ENCODE results near the gene LCN12. TPM values are rescaled to one million over a fixed set of nuclear protein-coding genes. Genes with fewer than 3 reads are reported as not detected.

LCN12 gene
- total RNA-seq, 2 donors from 2014 or later = 0.27 TPM; not detected in 1

DNA sequence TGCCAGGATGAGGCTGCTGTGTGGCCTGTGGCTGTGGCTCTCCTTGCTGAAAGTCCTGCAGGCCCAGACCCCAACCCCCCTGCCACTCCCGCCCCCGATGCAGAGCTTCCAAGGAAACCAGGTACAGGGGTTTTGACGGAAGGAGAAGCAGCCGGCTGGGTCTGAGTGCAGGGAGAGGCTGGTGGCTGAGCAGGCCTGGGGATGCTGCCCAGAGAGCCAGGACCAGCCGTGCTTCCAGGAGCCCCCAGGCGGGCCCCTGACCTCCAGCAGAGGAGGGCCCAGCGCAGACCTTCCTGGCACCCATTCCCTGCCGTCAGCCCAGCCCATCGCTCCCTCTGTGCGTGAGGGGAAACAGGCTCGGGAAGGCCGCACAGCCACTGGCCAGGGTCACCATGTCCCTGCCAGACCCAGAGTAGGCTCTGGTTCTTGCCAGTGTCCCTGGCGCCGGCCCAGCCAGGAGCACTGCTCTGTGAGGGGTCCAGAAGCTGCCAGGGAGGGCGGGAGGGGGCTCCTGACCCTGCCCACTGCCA lies 313 bp downstream of the LCN12 start:
- Histone ChIP-seq H3K4me3 (no peak overlapping the region), H3K27ac (no peak overlapping the region), H3K4me1 (ENCODE audit: control insufficient read depth in 1 of 2, low read depth in 2 of 2) (peaks cover 11 to 20% of the 10 kb centered on the region in 2 donors), H3K9me3 (no peaks in the 10 kb centered on the region), H3K27me3 (replicated peaks; ENCODE audit: insufficient read depth) (no peaks in the 10 kb centered on the region), H3K36me3 (no peaks in the 10 kb centered on the region)
- TF ChIP-seq, protein P1, sequence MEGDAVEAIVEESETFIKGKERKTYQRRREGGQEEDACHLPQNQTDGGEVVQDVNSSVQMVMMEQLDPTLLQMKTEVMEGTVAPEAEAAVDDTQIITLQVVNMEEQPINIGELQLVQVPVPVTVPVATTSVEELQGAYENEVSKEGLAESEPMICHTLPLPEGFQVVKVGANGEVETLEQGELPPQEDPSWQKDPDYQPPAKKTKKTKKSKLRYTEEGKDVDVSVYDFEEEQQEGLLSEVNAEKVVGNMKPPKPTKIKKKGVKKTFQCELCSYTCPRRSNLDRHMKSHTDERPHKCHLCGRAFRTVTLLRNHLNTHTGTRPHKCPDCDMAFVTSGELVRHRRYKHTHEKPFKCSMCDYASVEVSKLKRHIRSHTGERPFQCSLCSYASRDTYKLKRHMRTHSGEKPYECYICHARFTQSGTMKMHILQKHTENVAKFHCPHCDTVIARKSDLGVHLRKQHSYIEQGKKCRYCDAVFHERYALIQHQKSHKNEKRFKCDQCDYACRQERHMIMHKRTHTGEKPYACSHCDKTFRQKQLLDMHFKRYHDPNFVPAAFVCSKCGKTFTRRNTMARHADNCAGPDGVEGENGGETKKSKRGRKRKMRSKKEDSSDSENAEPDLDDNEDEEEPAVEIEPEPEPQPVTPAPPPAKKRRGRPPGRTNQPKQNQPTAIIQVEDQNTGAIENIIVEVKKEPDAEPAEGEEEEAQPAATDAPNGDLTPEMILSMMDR (IDR thresholded peaks at IDR 0.05) = no peak
- ATAC-seq (ENCODE audit: insufficient number of reproducible peaks, low FRiP score, low read depth) = no peak
- DNase-seq (ENCODE audit: low spot score) = no peak

DNA sequence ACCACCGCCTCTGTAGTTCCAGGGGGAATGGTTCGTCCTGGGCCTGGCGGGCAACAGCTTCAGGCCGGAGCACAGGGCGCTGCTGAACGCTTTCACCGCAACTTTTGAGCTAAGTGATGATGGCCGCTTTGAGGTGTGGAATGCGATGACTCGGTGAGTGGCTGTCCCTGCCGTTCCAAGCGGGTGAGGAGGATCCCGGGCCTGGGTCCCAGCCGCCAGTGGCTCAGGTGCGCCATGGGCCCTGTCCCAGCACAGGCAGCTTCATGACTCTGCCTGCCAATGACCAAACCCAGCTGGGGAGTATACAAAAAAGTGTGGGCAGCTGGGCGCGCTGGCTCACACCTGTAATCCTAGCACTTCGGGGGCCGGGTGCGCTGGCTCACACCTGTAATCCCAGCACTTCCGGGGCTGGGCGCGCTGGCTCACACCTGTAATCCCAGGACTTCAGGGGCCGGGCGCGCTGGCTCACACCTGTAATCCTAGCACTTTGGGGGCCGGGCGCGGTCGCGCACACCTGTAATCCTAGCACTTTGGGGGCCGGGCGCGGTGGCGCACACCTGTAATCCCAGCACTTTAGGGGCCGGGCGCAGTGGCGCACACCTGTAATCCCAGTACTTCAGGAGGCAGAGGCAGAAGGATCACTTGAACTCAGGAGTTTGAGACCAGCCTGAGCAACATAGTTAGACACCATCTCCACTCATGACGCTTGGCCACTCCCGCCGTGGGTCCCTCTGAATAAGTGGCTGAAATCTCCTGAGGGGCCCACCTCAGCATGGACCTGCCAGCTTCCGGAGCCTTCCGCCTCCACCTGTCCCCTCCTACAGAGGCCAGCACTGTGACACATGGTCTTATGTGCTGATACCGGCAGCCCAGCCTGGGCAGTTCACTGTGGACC lies 1.1 kb downstream of the LCN12 start:
- ATAC-seq (ENCODE audit: insufficient number of reproducible peaks, low FRiP score, low read depth) (no peak), DNase-seq (ENCODE audit: low spot score) (no peak)
- H3K27me3 ChIP-seq (replicated peaks; ENCODE audit: insufficient read depth) = no peaks in the 10 kb centered on the region
- H3K4me3 ChIP-seq = no peak overlapping the region
- TF ChIP-seq, protein P1 (IDR thresholded peaks at IDR 0.05) = no peak
- no peaks in the 10 kb centered on the region for H3K36me3 ChIP-seq
- no peaks in the 10 kb centered on the region for H3K9me3 ChIP-seq
- H3K27ac ChIP-seq = no peak overlapping the region
- peaks cover 11 to 16% of the 10 kb centered on the region in 2 donors for H3K4me1 ChIP-seq (ENCODE audit: control insufficient read depth in 1 of 2, low read depth in 2 of 2)

DNA sequence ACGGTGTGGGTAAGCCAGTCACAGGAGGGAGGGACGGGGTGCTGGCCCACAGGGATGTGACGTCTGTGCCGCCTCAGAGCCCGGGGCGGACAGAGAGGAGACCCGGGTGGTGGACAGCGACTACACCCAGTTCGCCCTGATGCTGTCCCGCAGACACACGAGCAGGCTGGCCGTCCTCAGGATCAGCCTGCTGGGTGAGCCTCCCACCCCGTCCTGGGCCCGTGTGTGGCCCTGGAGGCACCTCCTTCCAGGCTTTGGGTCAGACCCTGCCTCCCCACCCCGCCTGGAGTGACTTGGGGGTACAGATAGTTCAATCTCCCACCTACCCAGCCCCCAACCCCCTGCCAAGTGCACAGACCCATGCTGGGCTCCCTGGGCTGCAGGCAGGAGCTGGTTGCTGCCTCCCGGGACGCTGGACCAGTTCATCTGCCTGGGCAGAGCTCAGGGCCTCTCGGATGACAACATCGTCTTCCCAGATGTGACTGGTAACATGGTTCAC lies 1.7 kb downstream of the LCN12 start:
- Histone ChIP-seq H3K36me3 (no peaks in the 10 kb centered on the region), H3K27me3 (replicated peaks; ENCODE audit: insufficient read depth) (no peaks in the 10 kb centered on the region), H3K4me3 (no peak overlapping the region), H3K27ac (no peak overlapping the region), H3K4me1 (ENCODE audit: control insufficient read depth in 1 of 2, low read depth in 2 of 2) (peaks cover 11 to 16% of the 10 kb centered on the region in 2 donors), H3K9me3 (no peaks in the 10 kb centered on the region)
- no peak for DNase-seq (ENCODE audit: low spot score)
- TF ChIP-seq, protein P1 (IDR thresholded peaks at IDR 0.05) = no peak
- ATAC-seq (ENCODE audit: insufficient number of reproducible peaks, low FRiP score, low read depth) = no peak

DNA sequence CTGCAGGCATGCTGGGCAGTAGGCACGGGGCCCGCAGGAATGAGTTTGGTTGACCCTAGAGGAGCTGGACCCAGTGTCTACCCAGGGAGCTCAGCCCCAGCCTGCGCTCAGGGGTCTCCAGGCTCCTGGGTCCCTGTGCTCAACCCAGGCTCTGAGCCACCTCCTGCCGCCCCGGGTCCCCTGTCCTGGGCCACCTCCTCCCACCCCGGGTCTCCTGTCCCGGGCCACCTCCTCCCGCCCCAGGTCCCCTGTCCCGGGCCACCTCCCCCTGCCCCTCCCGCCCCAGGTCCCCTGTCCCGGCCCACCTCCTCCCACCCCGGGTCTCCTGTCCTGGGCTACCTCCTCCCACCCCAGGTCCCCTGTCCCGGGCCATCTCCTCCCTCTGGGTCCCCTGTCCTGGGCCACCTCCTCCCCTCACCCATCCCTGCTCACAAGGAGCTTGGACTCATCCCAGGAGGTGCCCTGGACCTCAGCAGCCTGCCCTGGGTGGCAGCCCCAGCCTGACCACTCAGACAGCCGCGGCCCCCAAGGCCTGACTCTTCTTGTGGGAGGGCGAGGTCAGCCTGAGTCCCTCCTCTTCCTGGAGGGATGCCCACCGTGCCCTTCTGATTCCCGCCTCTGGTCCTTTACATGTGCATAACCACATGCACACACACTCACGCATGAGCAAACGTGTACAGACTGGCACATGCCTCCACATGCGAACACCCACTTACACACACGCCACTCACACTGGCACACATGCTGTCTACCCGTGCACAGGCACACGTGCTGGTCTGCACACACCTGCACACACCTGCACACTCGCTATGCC lies 2.4 kb downstream of the LCN12 start:
- ATAC-seq (ENCODE audit: insufficient number of reproducible peaks, low FRiP score, low read depth) (no peak), DNase-seq (ENCODE audit: low spot score) (no peak)
- Histone ChIP-seq H3K4me1 (ENCODE audit: control insufficient read depth in 1 of 2, low read depth in 2 of 2) (peaks cover 6 to 12% of the 10 kb centered on the region in 2 donors), H3K27ac (no peak overlapping the region), H3K36me3 (no peaks in the 10 kb centered on the region), H3K9me3 (no peaks in the 10 kb centered on the region), H3K4me3 (no peak overlapping the region), H3K27me3 (replicated peaks; ENCODE audit: insufficient read depth) (no peaks in the 10 kb centered on the region)
- TF ChIP-seq, protein P1 (IDR thresholded peaks at IDR 0.05) = no peak
